ENCODE data around the gene SSR1.
A peak's percentile ranks its signal among the peaks of the same experiment; 100 is the strongest.
"Not testable (repeated sequence)": the region's sequence is repeated elsewhere in the genome, so short reads cannot be mapped to it uniquely, and the experiment has no call there.

SSR1 gene

DNA sequence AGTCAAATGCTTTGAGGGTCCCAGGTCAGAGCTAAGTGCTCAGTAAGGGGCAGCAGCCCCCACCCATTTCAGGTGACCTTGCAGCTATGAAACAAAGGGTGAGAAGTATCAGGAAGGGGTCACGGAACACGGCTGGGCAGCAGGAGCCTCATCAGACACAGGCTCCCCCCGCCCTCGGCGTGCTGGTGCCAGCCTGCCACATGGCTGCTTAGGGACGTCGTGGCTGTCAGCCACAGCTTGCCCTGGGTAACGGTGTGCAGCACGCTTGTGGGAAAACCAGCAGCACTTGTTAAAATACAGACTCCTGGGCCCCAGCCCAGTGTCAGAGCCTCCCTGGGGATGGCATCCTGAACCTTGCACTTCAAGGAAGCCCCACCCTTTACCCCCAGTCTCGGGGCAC, 39.3 kb downstream of the SSR1 start:
- DNase-seq: no peak

DNA sequence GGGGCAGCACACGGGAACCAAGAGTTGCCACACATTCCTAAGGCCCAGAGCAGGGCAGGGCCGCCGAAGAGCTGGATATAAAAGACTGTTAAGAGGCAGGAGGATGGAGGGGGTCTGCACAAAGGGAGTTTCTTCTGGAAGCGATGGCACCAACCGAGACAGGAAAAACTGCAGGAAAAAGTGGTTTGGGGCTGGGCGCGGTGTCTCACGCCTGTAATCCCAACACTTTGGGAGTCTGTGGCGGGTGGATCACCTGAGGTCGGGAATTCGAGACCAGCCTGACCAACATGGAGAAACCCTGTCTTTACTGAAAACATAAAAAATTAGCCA, 41.8 kb downstream of the SSR1 start:
- no peak for DNase-seq

DNA sequence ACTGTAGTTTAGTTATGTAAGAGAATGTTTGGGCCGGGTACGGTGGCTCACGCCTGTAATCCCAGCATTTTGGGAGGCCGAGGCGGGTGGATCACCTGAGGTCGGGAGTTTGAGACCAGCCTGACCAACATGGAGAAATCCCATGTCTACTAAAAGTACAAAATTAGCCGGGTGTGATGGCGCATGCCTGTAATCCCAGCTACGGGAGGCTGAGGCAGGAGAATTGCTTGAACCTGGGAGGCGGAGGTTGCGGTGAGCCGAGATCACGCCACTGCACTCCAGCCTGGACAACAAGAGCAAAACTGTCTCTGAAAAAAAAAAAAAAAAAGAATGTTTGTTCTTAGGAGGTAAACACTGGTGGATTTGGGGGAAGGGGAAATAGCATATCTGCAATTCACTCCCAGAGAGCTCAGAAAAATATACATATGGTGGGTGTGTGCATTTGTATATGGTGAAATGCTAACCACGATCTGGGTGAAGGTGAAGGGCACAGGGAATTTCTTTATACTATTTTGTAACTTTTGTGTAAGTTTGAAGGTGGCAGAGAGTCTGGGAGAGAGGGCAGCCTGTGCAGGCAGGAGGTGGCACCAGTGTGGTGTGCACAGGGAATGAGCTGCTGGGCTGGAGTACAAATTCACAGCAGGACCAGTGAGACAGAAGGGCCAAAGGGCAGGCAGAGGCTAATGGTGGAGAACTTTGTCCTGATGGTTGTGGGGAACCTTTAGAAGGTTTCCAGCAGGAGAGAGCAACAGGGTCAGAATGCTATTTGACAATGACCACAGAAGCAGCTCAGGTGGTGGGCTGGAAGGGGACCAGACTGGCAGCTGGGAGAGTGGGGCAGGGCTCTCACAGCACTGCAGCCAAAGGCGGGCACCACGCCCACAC, 42.4 kb downstream of the SSR1 start:
- peak; percentile 23 for DNase-seq

DNA sequence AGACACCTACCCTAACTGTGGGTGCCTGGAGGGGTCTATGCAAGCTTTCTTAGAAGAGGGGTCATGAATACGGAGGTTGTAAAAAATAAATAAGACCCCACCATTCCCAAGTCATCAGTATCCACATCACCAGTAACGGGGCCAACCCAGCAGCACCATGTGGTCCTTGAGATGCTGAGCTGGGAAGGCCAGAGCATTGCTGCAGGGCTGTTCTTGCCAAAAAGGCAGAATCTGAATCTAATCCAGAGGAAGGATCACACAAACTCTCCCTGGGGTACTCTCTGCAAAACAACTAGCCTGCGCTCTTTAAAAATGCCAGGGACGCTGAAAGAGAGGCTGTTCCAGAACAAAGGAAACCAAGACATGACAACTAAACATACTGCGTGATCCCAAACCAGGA, 43.2 kb downstream of the SSR1 start:
- DNase-seq: no peak

DNA sequence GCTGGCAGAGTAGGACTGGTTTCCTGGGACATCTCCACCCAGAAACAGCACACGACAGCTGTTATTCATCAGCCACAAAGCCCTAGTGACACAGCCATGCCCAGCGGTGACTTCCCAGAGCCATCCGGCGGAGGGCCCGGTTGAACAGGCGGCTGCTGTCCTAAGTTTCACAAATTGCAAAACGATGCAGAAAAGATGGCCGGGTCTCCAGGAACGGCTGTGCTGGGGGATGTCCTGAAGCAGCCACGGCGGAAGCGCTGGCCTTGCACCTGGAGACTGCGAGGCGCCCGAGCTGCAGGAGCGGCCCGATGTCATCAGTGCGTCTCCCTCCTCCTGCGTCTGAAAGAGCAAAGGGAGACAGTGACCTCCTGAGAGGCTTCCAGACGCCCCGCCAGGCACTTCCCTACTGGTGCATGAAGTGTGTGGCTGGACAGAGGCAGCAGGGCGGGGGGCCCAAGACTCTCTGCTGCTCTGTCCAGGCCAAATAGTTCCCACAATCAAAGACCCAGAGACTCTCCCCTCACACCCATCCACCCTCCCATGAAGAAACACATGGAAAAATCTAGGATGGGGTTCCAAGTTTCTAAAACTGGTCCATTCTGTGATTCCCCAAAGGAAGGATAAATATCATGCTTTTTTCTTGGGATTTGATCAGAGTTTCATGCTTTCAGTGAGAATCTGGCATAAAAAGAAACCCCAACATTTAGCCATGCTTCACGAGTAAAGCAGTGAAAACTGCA, 44.0 kb downstream of the SSR1 start:
- DNase-seq: no peak

DNA sequence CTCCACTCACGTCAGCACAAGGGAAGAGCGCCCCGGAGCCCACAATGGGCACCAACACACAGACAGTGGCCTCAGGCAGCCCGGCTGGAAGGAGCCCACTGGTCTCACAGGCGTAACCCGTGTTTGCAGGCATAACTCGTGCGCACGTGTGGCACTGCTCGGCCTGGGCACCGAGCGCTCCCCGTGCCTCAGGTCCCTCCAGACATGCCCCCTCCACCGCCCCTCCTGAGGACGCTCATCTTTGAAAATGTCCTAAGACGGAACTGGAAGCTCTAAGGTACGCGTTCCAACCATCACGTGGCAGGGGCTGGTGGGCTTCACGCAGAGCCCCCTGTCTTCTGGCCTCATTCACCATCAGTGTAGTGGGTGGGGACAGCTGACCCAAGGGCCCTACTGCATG, 44.6 kb downstream of the SSR1 start:
- DNase-seq: no peak

DNA sequence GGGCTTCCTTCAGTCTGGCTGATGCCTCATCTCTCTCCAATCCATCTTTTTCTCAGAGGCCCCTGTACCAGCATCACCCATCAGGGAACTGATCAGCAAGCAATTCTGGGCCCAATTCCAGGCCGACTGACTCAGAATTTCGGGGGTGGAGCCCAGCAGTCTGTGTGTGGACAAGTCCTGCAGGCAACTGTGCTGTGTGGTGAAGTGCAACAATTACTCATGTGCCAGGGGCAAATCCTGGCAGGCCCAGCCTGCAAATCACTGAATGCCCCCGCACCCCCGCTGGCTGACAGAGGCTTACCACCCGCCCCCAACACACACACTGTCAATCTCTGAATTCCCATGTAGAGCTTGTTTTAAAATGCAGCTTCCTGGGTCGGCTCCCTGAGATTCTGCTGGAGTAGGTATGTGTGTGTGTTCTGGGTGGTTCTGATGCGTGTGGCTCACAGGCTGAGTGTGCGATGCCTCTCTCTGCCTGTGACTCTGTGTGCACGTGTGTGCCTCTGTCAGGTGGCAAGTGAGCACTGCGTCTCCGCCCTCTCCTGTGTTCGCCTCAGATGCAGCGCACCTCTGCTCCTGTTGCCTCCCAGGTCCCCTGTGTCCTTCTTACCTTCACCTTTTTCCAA, 45.4 kb downstream of the SSR1 start:
- DNase-seq: peak; percentile 84

DNA sequence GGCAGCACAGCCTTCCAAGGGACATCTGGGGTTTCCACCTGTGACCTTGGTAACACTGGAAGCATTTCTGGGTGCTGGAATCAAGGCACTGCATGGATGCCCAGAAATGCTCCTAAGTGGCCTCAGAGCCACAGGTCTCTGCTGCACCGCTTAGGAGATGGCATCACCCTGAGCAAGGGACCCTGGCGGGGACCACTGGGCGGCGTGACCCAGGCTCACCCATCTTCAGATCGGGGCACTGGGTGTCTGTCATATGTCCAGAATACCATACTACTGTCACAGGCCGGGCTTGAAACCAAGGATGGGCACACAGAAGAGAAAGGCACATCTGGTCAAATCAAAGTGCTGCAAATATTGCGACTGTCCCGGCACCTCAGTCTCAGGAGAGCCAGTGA, 45.9 kb downstream of the SSR1 start:
- DNase-seq: no peak

DNA sequence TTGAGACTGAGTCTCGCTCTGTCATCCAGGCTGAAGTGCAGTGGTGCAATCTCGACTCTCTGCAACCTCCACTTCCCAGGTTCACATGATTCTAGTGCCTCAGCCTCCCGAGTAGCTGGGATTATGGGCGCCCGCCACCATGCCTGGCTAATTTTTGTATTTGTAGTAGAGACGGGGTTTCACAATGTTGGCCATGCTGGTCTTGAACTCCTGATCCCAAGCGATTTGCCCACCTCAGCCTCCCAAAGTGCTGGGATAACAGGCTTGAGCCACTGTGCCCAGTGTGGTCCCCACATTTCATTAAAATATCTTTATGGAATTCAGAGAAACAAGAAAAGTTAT, 47.6 kb downstream of the SSR1 start:
- DNase-seq: not testable (repeated sequence)

DNA sequence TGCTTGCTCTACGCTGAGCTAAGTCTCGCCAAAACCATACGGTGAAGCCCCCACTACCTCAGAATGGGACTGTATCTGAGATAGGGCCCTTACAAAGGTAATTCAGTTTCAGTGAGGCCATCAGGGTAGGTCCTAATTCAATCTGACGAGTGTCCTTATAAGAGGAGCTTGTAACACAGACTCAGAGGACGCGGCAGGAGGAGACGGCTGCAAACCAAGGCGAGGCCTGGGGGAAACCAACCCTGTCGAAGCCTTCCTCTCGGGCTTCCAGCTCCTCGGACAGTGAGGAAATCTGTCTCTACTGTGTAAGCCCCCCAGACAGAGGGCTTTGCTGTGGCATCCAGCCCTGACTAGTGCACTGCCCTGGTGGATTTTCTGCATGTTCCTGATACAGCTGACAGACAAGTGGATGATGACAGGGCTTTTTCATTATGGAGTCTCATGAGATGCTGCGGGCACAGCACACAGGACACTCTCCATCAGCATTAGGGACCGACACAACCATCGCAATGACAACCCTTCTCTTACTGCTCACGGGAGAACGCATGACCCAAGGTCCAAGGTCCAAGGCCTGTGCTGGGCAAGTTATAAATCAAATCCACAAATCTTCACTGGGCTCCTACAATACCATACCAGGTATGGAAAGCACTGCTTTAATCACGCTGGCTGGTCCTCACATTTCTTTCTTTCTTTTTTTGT, 48.2 kb downstream of the SSR1 start:
- no peak for DNase-seq

DNA sequence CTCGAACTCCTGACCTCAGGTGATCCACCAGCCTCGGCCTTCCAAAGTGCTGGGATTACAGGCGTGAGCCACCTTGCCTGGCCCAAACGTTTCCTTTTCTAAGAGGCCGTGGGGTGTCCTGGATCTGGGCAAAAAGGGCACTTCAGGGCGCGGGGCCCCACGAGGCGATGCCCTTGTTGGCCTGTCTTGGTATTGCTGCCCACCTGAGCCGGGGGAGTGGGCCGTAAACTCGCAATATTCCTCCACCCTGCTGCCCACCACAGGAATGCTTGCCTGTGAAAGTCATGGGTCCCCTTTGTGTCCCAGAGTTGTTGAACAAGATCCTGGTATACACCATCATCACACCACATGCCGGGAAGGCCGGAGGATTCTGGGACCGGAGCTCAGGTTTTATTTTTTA, 49.0 kb downstream of the SSR1 start:
- no peak for DNase-seq

DNA sequence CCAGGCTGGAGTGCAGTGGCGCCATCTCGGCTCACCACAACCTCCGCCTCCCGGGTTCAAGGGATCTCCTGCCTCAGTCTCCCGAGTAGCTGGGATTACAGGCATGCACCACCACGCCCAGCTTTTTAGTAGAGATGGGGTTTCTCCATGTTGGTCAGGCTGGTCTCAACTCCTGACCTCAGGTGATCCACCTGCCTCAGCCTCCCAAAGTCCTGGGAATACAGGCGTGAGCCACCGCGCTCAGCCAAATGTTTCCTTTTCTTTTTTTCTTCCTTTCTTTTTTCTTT, 49.5 kb downstream of the SSR1 start:
- DNase-seq: not testable (repeated sequence)

DNA sequence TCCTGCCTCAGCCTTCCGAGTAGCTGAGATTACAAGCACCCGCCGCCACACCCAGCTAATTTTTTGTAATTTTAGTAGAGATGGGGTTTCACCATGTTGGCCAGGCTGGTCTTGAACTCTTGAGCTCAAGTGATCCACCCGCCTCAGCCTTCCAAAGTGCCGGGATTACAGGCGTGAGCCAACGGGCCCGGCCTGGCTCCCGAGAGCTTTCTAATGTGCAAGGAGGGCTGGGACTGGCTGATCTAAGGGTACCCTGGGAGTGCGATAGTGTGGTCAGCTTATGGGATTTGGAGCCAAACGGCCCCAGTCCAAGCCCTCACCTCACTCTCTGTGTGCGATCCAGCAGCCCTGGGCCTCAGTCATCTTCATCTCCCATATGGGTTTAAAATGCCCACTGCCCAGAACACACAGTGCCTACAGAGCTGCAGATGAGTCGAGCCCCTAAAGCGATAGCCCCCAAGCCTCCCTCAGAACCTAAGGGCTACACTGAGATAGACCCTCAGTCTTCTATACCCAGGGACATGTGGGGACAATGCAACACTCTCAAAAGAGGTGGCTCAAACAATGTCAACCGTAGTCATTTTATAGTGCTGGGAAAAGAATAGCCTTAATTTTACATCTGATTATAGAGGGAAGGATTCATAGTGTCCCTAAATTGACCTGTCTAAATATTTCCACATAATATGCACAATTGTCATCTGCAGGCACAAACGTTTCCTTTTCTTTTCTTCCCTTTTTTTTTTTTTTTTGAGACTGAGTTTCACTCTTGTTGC, 50.1 kb downstream of the SSR1 start:
- DNase-seq: no peak

DNA sequence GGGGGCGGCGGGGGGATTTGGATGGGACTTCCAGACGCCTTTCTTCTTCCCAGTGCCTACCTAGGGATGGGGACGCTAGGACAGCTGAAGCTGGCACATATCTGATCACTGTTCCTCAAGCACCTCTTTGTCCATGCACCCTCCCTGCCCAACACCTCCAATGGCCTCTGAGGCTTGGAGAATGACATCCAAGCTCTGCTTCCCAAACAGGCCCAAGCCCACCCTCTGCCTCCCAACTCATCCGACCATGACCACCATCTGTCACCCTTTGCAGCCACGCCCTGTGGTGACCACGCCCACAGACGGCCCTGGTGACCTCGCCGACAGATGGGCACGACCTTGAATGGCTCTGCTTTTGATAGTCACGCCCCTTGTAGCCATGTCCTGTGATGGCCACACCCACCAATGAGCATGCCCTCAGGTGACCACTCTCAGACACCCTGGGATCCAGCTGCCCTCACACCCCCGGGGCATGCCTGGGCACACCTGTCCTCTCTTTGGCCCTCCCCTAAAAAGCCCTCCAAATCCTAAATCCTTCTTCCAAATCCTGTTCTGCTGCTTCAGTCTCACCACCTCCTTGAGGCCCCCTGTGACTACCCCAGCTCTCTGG, 51.0 kb downstream of the SSR1 start:
- DNase-seq: peak; percentile 89

DNA sequence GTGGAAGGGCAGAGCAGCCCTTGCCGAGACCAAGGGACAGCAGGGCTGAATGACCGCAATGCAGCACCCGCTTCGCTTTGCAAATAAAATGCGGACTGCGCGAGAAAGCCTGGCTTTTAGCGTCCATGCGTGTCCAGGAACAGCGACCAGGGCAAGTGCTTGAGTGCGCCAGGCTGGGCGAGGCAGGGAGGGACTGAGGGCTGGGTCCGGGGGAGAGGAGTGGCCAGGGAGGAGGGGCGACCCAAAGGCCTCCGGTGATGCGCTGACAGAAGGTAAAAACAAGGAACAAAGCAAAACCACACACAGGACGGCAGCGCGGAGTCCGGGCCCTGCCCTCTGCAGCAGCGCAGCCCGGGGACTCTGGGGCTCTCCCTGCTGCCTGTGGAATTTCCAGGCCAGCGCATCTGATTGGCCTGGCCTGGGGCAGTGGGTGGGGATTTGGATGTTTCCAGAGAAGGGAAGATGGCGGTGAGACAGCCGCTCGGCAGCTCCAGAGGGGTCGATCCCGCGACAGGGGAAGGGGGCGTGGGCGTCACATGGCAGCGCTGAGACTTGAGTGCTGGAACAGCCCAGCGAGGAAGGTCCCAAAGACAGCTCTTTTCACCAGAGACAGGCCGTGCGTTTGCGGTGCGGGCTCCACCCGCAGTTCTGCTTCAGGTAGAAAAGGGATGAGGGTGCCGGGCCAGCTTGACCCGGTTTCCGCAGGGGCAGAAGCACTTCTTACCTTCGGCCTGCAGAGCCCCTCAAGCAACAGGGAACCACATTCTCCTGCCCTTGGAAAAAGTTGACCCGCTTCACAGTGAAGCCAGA, 51.8 kb downstream of the SSR1 start:
- DNase-seq: peak; percentile 93

DNA sequence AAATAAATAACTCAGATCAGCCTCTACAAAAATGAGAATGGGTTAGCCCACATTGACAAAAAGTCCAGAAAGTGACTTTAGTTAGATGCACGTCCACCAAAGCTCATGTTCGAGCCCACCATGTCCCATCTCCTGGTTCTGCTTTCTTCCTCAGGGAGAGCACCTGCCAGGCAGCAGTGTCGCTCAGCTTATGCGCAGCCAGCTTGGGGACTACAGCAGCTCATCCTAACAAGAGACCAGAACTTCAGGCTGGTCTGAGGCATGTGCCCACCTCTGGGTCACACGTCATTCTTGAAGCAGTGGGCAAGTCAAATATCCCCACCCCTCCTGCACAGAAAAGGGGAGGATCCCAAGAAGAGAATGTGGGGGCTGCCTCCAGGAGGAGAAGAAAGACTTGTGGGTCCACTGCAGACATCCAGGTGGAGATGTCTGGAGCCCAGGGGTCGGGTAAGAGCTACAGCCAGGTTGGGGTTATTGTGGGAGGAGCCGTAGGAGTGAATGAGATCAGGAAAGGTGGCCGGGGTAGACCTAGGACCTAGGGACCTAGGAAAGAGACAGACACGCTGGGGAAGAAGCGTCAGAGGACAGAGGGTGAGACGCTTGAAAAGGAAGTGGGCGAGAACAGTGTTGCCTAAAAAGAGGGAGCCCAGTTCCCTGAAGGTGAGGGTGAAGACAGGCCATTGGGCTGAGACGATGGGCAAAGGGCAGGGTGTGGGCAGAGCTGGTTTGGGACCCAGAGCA, 52.5 kb downstream of the SSR1 start:
- no peak for DNase-seq

DNA sequence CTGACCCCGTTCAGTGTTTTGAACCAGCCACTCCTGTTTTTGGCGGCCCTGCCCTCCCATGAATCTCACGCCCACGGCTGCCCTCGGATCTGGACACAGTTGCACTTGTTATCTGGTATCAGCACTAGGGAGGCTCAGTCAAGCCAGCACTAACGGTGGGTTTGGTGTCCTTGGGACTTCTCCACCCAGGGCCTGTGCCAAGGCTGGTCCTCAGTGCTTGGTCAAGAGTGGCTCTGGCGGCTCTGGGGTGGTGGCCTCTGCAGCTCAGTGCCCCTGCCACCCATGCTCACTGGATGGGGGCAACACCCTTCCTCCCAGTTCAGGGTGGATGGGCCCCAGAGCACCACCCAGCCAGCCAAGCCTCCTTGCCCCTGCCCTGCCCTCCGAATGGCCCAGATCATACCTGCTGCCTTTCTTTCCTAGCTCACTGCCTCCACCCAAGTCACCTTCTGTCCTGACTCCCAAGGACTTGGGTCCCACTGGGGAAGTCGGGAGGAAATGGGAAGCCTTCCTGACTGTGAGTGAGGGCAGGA, 54.7 kb downstream of the SSR1 start:
- no peak for DNase-seq

DNA sequence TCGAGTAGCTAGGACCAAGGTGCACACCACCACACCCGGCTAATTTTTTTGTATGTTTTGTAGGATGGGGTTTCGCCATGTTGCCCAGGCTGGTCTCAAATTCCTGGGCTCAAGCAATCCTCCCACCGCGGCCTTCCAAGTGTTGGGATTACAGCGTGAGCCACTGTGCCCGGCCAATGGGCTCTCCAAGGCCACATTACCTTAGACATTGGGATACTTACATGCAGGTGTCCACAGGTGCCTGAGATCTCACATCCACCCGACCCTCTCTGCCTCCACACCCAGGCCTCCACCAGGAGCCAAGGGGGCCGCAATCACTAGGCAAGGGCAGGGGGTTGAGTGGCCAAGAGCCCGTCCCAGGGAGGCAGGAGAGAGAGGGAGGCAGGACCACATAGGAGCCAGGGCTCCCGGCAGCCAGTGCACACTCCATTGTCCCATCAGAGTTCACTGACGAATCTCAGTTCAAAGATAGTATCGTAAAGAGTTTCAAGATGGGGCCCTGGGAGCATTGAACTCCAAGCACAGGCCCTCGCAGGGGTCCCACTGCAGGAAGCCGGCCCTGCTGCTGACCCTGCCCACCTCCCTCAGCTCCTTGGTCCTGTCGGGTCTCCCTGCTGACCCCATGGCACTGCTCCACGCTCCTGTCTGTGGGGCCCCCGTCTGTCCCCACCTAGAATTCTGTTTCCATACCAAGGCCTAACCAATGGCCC, 55.3 kb downstream of the SSR1 start:
- no peak for DNase-seq

DNA sequence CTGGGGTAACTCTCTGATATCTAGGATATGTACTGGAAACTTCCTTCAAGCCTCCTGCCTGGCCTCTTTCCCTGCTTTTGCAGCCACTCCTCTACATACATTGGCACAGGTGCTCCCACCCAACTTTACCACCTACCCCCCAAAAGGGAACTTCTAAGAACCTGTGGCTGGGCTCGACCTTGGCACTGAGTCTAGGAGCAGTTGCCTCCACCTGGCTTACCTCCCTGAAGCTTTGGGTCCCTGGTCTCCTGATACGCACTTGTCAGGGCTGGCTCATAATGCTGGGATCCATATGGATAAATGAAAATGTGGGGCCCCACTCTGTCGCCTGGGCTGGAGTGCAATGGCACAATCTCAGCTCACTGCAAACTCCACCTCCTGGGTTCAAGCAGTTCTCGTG, 56.2 kb downstream of the SSR1 start:
- DNase-seq: no peak

DNA sequence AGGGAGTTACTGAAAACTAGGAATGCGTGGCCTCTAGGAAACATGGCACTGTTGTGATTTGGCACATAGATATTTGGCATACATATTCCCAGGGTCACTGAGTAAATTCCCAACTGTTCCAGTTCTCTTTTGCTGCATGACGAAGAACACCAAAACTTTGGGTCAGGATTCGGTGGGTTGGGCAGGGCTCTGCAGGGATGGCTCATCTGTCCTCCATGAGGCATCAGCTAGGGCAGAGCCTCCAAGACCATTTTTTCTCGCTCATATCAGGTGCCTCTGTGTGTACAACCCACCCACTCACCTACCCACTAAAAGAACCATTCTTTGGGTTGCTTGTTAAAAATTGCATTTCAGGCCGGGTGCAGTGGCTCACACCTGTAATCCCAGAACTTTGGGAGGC, 57.1 kb downstream of the SSR1 start:
- no peak for DNase-seq

Data from NCI-H69 (cell line).